ENCODE measurements around the gene VDAC1.
"Not testable (repeated sequence)": the region's sequence is repeated elsewhere in the genome, so short reads cannot be mapped to it uniquely, and the experiment has no call there.

Gene VDAC1

GRCh38 chr5:134004626-134005416 is at the start of gene VDAC1:
VDAC1 (minus strand) TSS chr5:134004975; CDS start chr5:133993012, 11,963 bp downstream.
- peak; percentile 75 for DNase-seq

GRCh38 chr5:134053840-134054338 is 49.1 kb upstream of the VDAC1 start:
- DNase-seq, result no peak

GRCh38 chr5:134053314-134053839 is 48.6 kb upstream of the VDAC1 start:
- DNase-seq, result no peak

- no peak for DNase-seq
Measured at GRCh38 chr5:134051305-134051704, 46.5 kb upstream of the VDAC1 start.

DNA sequence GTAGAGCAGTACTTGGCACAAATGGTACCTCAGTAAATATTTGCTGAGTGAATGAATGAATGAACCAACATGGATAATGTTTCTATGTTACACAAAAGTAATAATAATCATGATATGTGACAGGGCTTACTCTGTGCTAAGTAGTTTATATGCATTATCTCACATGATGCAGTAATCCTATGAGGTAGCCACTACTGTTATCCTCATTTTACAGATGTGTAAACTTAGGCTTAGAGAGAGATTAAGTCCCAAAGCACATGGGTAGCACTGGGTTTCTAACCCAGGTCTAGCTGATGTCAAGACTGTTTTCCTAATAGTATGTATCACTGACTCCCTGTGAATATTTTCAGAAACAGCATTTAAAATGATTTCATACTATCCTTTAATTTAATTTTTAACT is 44.1 kb upstream of the VDAC1 start:
- DNase-seq, result no peak

DNA sequence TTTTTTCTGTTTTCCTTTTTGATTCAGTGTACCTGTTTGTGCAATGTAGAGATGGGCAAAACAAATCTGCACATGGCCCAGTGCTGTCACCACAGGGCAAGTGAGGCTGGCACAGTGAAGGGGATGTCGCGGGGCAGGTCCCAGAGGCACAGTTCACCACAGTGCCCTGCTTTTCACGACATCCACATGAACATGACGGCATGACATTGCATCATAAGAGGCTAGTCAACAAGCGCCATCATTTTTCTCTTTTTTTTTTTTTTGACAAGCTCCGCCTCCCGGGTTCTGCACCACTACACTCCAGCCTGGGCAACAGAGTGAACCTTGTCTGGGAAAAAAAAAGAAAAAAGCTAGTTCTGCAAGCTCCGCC is 42.9 kb upstream of the VDAC1 start:
- no peak for DNase-seq

GRCh38 chr5:134046801-134047686 is 42.3 kb upstream of the VDAC1 start:
- DNase-seq, result no peak

DNA sequence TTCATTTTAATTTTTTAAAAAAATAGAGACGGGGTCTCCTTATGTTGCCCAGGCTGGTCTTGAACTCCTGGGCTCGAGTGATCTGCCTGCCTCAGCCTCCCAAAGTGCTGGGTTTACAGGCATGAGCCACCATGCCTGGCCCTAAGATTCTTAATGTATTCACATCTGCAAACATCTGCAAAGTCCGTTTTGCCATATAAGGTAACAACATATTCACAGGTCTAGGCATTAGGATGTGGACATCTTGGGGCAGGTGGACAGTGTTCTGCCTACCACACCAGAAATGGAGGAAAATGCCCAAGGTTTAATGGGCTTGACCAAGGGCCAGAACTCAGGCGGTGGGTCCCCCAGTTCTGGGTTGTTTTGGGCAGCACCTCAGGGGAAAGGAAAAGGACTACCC is 41.6 kb upstream of the VDAC1 start:
- no peak for DNase-seq

DNA sequence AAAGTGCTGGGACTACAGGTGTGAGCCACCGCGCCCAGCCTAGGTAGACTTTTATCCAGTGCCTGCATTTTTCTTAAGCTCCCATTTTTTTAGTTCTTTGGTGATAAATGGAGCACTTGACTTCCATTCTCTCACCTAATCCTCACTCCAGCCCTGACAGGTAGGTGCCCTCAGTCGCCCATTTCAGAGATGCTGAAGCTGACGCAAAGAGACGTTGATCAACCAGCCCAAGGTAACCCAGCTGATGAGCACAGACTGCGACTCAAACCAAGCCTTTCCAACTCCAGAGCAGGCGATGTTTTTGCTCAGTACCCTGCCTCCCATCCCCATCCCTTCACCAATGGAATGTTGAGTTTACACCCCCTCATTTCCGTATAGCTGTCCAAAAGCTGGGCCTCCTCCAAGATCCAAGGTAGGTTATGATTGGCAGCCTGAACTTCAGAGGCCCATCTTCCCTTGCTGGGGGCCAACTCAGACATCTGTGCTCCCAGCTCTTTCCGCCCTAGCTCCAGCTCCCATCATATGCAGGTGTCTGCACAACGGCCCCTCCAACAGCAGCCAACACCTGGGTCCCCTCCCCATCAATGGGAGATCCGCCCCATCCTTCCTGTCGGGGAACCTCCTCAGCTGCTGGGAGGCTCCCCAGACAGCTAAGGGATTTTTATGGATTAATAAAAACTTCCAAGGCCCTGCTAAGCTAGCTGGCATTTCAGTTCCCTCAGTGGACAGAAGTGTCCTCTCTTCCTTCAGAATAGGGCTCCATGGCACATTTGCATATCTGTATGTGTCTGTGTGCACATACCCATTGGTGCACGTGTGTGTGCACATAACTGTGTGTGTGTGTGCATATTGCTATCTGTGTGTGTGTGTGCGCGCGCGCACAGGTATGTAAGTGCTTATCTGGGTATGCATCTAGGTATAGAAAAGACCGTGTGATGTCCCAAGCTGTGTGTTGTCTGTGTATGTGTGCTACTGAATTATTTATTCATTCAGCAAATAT is 39.3 kb upstream of the VDAC1 start:
- DNase-seq, result no peak

- DNase-seq, result no peak
Measured at GRCh38 chr5:134041570-134042411, 37.0 kb upstream of the VDAC1 start.

- DNase-seq, result no peak
Measured at GRCh38 chr5:134038138-134038537, 33.4 kb upstream of the VDAC1 start.

- no peak for DNase-seq
Measured at GRCh38 chr5:134037160-134037559, 32.4 kb upstream of the VDAC1 start.

GRCh38 chr5:134034326-134034725 is 29.6 kb upstream of the VDAC1 start:
- DNase-seq, result no peak

- not testable (repeated sequence) for DNase-seq
Measured at GRCh38 chr5:134030303-134030964, 25.7 kb upstream of the VDAC1 start.

DNA sequence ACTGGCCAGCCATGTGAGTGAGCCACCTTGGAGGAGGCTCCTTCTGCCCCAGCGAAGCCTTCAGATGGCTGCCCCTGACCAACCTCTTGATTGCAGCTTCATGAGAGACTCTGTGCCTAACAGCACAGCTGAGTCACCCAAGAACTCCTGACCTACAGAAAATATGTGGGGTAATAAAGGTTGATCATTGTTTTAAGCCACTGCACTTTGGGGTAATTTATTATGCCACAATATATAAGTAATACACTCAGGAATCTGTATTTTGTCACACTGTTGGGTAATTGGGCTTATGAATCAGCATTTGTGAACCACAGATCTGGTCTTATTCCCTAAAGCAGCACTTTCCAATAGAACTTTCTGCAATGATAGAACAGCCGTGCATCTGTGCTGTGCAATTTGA is 24.4 kb upstream of the VDAC1 start:
- peak; percentile 27 for DNase-seq

DNA sequence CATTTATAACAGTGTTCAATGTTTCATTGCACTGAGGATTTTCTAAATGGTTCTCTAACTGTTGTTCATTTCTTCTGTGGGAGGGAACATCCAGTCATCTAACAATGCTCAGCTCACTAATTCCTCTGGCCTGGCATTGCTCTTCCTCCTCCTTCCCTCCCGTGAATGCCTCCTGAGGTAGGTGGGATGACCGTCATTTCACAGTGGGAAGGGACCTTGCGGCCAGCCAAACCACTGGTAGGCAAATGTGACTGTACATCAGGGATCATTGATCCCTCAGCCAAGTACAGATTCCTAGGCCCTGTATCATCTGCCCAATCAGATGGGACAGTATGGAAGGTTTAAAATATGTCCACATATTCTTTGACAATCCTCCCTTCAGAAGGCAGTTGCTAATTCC is 23.7 kb upstream of the VDAC1 start:
- DNase-seq, result no peak

- no peak for DNase-seq
Measured at GRCh38 chr5:134027288-134027615, 22.5 kb upstream of the VDAC1 start.

- no peak for DNase-seq
Measured at GRCh38 chr5:134026521-134027287, 21.9 kb upstream of the VDAC1 start.

DNA sequence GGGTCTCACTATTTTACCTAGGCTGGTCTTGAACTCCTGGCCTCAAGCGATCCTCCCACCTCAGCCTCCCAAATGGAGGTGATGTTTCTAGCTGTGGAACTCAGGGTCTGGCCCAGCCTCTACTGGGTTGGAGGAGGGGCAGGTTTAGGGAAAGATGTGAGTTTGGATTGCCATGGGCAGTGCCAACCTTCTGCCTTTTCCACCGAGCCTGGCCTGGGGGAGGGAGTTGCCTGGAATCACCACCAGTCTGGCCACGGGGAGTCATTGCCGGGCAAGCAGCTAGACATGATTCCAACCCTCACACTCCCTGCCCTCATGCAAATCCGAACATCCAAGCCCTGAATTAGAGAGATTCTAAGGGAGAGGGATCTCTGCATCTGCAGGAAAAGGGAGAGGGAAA is 21.0 kb upstream of the VDAC1 start:
- no peak for DNase-seq

DNA sequence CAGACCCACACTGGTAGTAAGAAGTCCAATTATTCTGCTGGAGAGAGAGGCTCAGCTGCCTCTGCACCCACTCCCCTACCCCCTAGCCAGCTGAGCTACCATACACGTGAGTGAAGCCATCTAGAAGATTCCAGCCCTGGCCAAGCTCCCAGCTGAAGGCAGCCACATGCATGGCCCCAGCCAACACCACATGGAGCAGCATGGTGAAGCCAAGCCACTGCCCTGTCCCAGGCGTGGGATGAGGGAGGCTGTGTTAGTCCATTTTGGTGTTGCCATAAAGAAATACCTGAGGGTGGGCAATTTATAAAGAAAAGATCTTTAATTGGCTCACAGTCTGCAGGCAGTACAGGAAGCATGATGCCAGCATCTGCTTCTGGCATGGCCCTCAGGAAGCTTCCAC is 20.0 kb upstream of the VDAC1 start:
- DNase-seq, result no peak
